H1 (cell line): ENCODE results near the gene IGFBP6.

Experiments
- CHD1 ChIP-seq: IDR thresholded peaks from 2 replicates; pipeline ENCODE4 v1.6.1; 2012; ENCODE audit warnings: low read depth, low read length, improper control_type of control experiment
- CTCF ChIP-seq, 3 experiments: IDR thresholded peaks; 1 replicate in 2 of 3; 2 replicates in 1 of 3; pipeline versions ENCODE4 v1.5.1 to v1.6.1; 2011; ENCODE audit warnings: low read length in 3 of 3, mild to moderate bottlenecking in 3 of 3, inconsistent platforms in 2 of 3, low read depth in 1 of 3, moderate library complexity in 1 of 3; ENCODE audit not compliant: insufficient read depth in 1 of 3; ENCODE audit errors: control extremely low read depth in 1 of 3
- HDAC6 ChIP-seq: IDR thresholded peaks from one replicate; pipeline ENCODE4 v1.7.1; 2012; ENCODE audit warnings: low read depth, mild to moderate bottlenecking, inconsistent platforms, low read length, moderate library complexity
- JUN ChIP-seq: IDR thresholded peaks from 2 replicates; pipeline ENCODE4 v1.6.1; 2011; ENCODE audit warnings: low read depth, mild to moderate bottlenecking, improper control_type of control experiment, low read length
- JUND ChIP-seq: IDR thresholded peaks from 2 replicates; pipeline ENCODE4 v1.6.1; 2011; ENCODE audit warnings: mild to moderate bottlenecking, improper control_type of control experiment, low read length
- TEAD4 ChIP-seq: IDR thresholded peaks from 2 replicates; pipeline ENCODE4 v1.6.1; 2012; ENCODE audit warnings: low read depth, low read length, inconsistent platforms, mixed read lengths
- YY1 ChIP-seq: IDR thresholded peaks from 2 replicates; pipeline ENCODE4 v1.6.1; 2011; ENCODE audit warnings: low read depth, mild to moderate bottlenecking, low read length
- ZNF274 ChIP-seq: IDR thresholded peaks from 2 replicates; pipeline ENCODE4 v1.7.0; 2012; ENCODE audit warnings: low read length, borderline replicate concordance; ENCODE audit errors: extremely low read depth

GRCh38 chr12:53077030-53077429 is 20.4 kb upstream of the IGFBP6 start:
- TF ChIP-seq CTCF (IDR thresholded peaks at IDR 0.05; ENCODE audit: control extremely low read depth in 1 of 3, insufficient read depth in 1 of 3, low read depth in 1 of 3, low read length in 3 of 3) = no peak
- no peak for TF ChIP-seq JUN
- TF ChIP-seq ZNF274 = no peak
- no peak for TF ChIP-seq HDAC6
- no peak for TF ChIP-seq YY1
- TF ChIP-seq JUND = no peak
- TF ChIP-seq CHD1 = no peak
- no peak for TF ChIP-seq TEAD4
